ENCODE results near the gene ANKRD63.

The ANKRD63 gene

GRCh38 chr15:40242601-40243000 is 40.3 kb downstream of the ANKRD63 start:
- DNase-seq (ENCODE audit: low read depth in 2 of 2), result no peak

DNA sequence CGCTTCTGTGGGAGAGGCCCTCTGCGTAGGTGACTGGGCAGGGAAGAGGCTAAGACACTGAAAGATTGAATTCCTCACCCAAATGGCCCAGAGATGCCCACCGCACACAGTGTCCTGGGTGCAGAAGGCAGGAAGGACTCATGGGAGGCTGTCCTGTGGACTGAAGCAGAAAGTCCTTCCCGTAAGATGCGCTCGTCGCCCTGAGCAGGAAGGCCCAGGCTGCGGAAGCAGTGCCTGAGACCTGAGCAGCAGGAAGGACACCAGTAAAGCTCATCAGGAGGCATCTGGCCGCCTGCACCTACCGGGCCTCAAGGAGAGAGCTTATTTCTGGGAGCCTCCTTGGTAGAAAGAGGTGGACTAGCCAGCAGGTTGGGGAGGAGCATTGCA is 40.7 kb downstream of the ANKRD63 start:
- DNase-seq (ENCODE audit: low read depth in 2 of 2), result no peak

DNA sequence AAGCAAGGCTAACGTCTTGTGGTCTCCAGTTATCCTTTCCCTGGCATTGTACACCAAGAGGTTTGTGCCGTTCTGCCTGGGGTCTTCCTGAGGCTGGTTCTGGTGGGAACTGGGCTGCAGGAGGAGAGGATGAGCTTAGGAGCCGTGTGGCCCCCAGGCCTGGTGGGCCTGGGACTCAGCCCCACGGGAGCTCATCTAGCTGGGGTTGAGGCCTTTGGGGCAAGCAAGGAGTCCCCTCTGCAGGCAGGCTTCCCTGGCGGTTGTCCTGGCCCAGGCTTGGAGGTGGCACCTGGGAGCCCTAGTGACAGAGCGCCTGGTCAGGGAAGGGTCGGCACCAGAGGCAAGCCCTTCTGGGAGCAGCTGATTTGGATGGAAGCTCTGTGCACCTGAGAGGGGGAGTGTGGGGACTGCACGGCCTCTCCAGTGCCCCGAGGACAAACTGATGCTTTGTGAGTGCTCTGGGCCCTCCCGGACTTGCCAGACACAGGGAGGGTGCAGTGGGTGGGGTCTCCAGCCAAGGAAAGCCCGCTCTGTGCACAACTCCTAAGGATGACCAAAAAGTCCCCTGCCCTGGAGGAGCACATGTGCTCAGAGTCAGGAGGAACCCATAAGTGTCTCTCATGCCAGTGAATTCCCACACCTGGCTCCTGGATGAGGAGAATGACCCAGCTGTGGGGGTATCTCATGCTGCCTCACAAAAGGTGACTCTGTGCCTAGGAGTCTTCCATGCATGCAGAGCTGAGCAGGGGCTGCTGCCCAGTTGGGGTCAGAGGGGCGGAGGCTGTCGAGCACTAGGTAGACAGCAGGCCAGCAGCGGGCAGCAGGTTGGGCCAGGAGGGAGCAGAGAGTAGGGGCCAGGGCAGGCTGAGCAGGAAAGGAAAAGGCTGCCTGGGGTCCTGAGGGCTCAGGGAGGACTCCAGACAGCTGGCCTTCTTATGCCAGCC is 41.3 kb downstream of the ANKRD63 start:
- DNase-seq (ENCODE audit: low read depth in 2 of 2), result no peak

GRCh38 chr15:40240619-40241221 is 42.1 kb downstream of the ANKRD63 start:
- DNase-seq (ENCODE audit: low read depth in 2 of 2), result no peak

DNA sequence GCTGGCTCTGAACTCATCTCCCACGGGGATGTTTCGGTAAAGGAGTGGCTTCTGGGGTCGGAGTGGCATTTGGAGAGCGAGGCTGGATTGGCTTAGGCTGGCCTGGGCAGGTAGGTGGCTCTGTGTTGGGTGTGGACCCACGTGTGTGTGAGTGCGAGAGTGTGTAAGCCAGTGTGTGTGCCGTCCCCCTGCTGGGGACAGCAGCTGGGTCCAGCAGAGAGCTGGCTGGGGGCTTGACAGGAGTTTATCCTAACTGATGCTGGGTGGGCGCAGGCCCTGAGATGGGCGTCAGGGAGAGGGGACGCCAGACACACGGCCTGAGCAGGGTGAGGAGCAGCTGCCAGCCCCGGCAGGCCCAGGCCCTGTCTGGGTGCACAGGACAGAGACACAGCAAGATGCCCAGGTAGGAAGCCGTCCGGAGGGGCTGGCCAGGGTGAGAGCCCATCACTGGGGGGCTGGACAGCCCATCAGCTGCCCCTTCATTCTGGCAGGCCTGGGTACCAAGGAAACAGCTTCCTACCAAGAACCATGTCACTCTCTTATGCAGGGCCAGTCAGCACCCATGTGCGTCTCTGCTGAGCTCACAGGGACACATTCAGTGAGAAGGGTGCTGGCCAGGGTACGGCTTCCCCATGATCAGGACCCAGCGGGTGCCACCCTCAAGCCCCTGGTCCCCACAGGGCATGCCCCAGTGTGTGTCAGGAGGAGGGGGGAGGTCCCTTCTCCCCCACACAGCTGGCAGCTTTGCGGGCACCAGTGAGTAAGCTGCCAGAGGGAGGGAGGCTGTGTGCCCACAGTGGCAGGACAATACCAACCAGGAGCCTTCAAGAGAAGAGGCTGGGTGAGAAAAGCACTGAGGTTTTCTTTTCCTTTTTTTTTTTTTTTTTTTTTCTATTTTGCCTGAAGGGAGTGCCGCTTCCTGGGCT is 42.9 kb downstream of the ANKRD63 start:
- DNase-seq (ENCODE audit: low read depth in 2 of 2), result no peak

DNA sequence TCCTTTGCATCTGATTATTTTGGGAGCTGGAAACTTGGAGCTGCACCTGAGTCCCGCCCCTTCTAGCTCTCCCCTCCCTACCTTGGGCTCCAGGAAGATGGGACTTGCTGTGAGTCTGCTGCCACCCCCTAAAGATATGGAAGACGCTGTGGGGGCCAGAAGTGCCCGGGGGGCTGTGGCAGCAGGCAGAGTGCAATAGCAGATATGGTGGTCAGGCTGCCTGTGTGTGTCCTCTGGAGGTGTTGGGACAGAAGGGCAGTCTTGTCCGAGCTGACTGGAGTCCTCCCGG is 43.5 kb downstream of the ANKRD63 start:
- DNase-seq (ENCODE audit: low read depth in 2 of 2), result no peak

- no peak for DNase-seq (ENCODE audit: low read depth in 2 of 2)
Observed at GRCh38 chr15:40238532-40239403, 44.1 kb downstream of the ANKRD63 start, which contains the start of gene PAK6. TSS of gene PAK6 (plus strand) at chr15:40239063. CDS start at chr15:40264786, 25,723 bp downstream.

- DNase-seq (ENCODE audit: low read depth in 2 of 2), result no peak
Observed at GRCh38 chr15:40235201-40235885, 47.5 kb downstream of the ANKRD63 start.

DNA sequence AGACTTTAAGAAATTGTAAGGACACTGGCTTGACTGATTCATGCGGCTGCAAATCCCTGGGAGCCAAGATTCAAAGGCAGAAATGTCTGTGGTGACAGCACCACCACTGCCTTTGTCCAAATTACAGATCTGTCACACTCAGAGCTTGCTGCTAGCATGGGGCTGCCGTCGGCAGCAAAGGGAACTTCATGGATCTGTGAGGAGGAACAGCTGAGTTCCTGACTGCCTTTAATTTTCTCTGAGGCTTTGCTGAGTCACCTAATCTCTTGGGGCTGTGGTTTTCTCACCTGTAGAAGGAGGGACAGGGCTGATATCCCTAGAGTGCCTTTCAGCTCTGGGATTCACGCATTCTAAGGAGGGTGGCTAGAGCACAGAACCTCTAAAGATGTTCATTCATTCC is 48.1 kb downstream of the ANKRD63 start:
- no peak for DNase-seq (ENCODE audit: low read depth in 2 of 2)

DNA sequence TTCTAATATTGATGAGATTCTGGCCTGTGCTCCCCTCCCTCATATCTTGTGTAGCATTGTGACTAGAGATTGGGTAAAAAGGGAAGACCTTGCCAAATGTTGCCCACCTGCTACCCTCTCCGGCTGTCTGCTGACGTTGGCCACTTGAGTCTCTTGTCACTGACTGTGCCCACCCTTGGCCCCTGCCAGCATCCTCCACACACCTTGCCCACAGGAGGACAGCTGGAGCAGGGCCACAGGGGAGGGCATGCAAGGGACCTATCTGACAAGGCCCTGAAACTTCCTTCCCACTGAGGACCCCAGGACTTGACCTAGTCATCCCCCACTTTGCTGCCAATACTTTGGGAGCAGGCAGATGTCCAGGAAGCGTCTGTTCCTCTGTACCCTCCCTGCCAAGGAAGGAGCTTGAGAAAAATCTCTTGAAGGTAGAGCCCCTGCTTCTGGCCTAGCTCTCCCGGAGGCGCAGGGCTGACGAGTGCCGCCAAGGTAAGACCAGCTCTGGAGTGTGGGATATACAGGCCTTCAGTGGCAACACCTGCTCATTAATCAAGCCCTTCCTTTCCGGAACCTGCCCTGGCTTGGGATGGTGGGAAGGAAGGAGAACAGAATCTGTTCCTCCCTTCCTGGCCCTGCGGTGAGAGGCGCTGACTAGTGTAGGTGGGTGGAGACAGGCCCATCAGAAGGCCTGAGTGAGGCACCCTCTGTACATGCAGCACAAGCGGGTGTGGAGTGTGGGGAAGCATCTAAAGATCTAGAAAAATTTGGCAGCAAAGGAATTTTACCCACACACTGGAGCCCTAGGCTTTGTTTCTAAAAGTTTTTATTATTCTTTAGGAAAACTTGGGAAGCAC is 48.9 kb downstream of the ANKRD63 start:
- DNase-seq (ENCODE audit: low read depth in 2 of 2), result no peak

DNA sequence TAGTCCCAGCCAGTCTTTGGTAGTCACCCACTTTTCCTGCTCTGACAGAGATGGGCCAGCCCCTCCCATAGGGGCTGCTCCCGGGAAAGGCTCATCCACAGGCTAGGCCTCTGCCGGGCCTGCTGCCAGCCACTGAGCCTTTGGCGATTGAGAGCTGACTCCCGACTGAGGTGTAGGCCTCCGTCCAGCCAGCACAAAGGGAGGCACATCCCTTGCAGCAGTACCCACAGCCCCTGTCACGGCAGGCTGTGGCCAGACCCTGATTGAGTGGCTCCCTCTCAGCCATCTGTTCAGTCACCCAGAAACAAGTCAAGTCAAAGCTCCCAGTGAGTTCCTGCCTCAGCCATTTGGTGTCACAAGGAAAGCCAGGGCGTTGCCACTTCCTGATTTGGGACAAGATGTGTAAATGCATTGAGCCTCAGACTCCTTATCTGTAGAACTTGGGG is 50.2 kb downstream of the ANKRD63 start:
- DNase-seq (ENCODE audit: low read depth in 2 of 2), result no peak

Data from fibroblast of skin of left quadriceps (primary cell).